ENCODE measurements around the gene CPTP.

CPTP gene

DNA sequence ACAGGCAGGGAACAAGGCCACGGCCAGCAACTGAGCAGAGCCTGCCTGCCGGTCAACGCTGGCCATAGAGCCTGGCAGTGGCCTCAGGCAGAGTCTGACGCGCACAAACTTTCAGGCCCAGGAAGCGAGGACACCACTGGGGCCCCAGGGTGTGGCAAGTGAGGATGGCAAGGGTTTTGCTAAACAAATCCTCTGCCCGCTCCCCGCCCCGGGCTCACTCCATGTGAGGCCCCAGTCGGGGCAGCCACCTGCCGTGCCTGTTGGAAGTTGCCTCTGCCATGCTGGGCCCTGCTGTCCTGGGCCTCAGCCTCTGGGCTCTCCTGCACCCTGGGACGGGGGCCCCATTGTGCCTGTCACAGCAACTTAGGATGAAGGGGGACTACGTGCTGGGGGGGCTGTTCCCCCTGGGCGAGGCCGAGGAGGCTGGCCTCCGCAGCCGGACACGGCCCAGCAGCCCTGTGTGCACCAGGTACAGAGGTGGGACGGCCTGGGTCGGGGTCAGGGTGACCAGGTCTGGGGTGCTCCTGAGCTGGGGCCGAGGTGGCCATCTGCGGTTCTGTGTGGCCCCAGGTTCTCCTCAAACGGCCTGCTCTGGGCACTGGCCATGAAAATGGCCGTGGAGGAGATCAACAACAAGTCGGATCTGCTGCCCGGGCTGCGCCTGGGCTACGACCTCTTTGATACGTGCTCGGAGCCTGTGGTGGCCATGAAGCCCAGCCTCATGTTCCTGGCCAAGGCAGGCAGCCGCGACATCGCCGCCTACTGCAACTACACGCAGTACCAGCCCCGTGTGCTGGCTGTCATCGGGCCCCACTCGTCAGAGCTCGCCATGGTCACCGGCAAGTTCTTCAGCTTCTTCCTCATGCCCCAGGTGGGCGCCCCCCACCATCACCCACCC, 6.7 kb downstream of the CPTP start, which contains the start of gene TAS1R3:
TSS of gene TAS1R3 (plus strand) at position 213 of the 898 bp plus-strand sequence. CDS start at position 279, 66 bp downstream.
- no peak within 1 kb of the TSS for H3K4me3 ChIP-seq (ENCODE audit: low read length)
- no peak for DNase-seq (ENCODE audit: low read depth, low spot score)

GRCh38 chr1:1332031-1332755, 7.6 kb downstream of the CPTP start:
- H3K4me3 ChIP-seq (ENCODE audit: low read length), result no peak overlapping the region
- no peak for DNase-seq (ENCODE audit: low read depth, low spot score)

- H3K4me3 ChIP-seq (ENCODE audit: low read length), result no peak overlapping the region
These were observed 8.3 kb downstream of the CPTP start for GRCh38 chr1:1332774-1333480.

GRCh38 chr1:1333551-1334241, 9.1 kb downstream of the CPTP start:
- H3K4me3 ChIP-seq (ENCODE audit: low read length), result no peak overlapping the region
- DNase-seq (ENCODE audit: low read depth, low spot score), result no peak

More at GRCh38 chr1:1332774-1333480, 8.3 kb downstream of the CPTP start:
- no peak for DNase-seq (ENCODE audit: low read depth, low spot score)

- no peak overlapping the region for H3K4me3 ChIP-seq (ENCODE audit: low read length)
- DNase-seq (ENCODE audit: low read depth, low spot score), result no peak
These were observed 10.2 kb downstream of the CPTP start for GRCh38 chr1:1334835-1335234.

GRCh38 chr1:1335283-1335682, 10.7 kb downstream of the CPTP start:
- H3K4me3 ChIP-seq (ENCODE audit: low read length), result no peak overlapping the region
- DNase-seq (ENCODE audit: low read depth, low spot score), result no peak

- H3K4me3 ChIP-seq (ENCODE audit: low read length), result no peak overlapping the region
- no peak for DNase-seq (ENCODE audit: low read depth, low spot score)
These were observed 11.2 kb downstream of the CPTP start for GRCh38 chr1:1335792-1336248.

- H3K4me3 ChIP-seq (ENCODE audit: low read length), result no peak overlapping the region
- DNase-seq (ENCODE audit: low read depth, low spot score), result no peak
These were observed 11.8 kb downstream of the CPTP start for GRCh38 chr1:1336446-1336845.

GRCh38 chr1:1336931-1337792, 12.6 kb downstream of the CPTP start:
- H3K4me3 ChIP-seq (ENCODE audit: low read length), result no peak overlapping the region
- DNase-seq (ENCODE audit: low read depth, low spot score), result no peak

- DNase-seq (ENCODE audit: low read depth, low spot score), result no peak
- H3K4me3 ChIP-seq (ENCODE audit: low read length), result no peak overlapping the region
These were observed 13.2 kb downstream of the CPTP start for GRCh38 chr1:1337793-1338147.

DNA sequence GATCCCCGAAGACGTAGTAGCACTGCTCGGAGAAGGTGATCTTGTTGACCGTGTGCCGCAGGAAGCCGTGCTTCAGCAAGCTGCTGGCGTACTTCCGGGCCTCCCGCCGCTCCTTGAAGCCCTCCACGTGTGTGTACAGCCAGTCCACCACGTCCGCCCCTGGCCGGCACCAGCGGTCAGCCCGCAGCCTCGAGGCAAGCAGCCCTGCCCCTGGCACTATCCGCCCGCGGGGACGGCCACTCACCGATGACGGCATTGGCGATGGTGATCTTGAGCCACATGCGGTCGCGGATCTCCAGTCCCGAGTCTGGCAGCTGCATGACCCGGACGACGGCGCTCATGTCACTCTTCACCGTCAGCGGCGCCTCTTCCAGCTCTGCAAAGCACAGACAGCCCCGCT, 13.7 kb downstream of the CPTP start:
- no peak overlapping the region for H3K4me3 ChIP-seq (ENCODE audit: low read length)
- DNase-seq (ENCODE audit: low read depth, low spot score), result no peak

DNA sequence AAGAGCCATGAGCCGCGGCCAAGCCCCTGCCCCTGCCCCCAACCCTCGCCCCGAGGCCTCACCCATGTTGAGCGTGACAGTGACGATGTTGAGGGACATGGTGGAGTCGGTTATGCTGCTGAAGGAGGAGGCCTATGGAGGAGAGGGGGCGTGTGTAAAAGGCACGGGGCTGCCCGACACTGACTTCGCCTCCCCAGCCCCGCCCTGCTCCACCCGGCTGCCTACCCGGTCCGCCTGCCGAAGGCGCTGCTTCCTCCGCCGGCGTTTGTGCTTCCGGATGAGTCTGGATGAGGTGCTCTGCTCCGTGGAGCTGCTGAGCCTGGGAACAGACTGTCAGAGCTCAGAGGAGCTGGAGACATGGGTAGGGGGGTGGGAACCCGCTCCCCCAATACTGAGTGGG, 15.6 kb downstream of the CPTP start:
- DNase-seq (ENCODE audit: low read depth, low spot score), result no peak
- H3K4me3 ChIP-seq (ENCODE audit: low read length), result no peak overlapping the region

- no peak overlapping the region for H3K4me3 ChIP-seq (ENCODE audit: low read length)
- DNase-seq (ENCODE audit: low read depth, low spot score), result no peak
These were observed 16.4 kb downstream of the CPTP start for GRCh38 chr1:1340791-1341548.

GRCh38 chr1:1341549-1342021, 17.0 kb downstream of the CPTP start:
- no peak for DNase-seq (ENCODE audit: low read depth, low spot score)
- no peak overlapping the region for H3K4me3 ChIP-seq (ENCODE audit: low read length)

GRCh38 chr1:1342061-1342562, 17.5 kb downstream of the CPTP start:
- H3K4me3 ChIP-seq (ENCODE audit: low read length), result no peak overlapping the region

GRCh38 chr1:1342584-1343115, 18.0 kb downstream of the CPTP start:
- no peak for DNase-seq (ENCODE audit: low read depth, low spot score)
- H3K4me3 ChIP-seq (ENCODE audit: low read length), result no peak overlapping the region

More at GRCh38 chr1:1342061-1342562, 17.5 kb downstream of the CPTP start:
- DNase-seq (ENCODE audit: low read depth, low spot score), result no peak
